ENCODE measurements around the gene FUBP3. TPM values are rescaled to one million over a fixed set of nuclear protein-coding genes. Genes with fewer than 3 reads are reported as not detected.

FUBP3 gene
- total RNA-seq, 4 donors from 2014 or later, result 20.7 to 41.1 (median 36.9) TPM

DNA sequence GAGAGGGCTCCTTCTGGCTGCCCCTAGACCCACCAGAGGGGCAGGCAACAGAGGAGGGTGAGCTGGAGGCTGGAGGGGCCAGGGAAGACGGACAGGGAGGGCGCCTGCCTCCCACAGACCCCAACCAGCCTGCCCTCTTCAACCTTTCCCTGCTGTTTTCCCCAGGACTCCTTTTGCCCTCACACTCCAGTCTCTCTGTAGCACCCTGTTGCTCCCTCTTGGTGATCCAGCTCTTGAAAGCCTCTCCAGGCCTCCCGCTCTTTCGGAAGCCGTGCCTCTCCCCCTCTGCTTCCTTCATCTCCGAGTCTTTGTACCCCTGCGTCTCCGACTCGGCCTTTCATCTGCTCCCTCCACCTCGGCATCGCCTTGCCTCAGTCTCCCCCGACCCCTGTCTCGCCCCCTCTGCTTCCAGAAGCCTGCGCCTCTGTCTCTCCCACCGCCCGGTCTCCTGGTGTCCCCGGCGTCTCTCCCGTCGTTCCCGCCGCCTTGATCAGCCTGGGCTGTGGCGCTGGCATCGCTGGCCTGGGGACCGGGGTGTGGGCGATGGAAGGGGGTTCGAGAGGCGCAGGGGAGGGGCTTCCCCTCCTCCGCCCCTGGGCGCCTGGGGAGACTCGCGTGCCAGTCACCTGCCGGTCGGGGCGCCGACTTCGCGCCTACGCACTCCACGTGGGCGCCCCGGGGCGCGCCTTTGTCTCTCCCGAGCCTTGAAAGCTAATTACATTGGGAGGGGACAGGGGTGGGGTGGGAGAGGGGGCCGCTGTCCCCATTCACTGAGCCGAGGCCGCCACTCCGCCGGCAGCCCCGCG is 79.7 kb downstream of the FUBP3 start:
- DNase-seq, result no peak
- WGBS, 2 donors (ENCODE audit: low coverage in 1 of 2), result 29 to 35% methylated on average over 18 to 40 of the region's 52 CpGs
- Histone ChIP-seq H3K4me3 (no peak overlapping the region), H3K36me3 (no peaks in the 10 kb centered on the region), H3K27ac (no peak overlapping the region), H3K4me1 (peaks cover 9 to 45% (median 34%) of the 10 kb centered on the region in 4 donors), H3K27me3 (peaks cover 99% of the 10 kb centered on the region), H3K9me3 (no peaks in the 10 kb centered on the region)
- intact Hi-C loops (cut with DNase I; ENCODE audit: low total_unique reads), result no loop called here
- TF ChIP-seq EP300 (IDR thresholded peaks at IDR 0.05; ENCODE audit: low read depth) (no peak), POLR2A (IDR thresholded peaks at IDR 0.05) (no peak), POLR2AphosphoS5 (IDR thresholded peaks at IDR 0.05) (no peak)
- TF ChIP-seq, protein P1, sequence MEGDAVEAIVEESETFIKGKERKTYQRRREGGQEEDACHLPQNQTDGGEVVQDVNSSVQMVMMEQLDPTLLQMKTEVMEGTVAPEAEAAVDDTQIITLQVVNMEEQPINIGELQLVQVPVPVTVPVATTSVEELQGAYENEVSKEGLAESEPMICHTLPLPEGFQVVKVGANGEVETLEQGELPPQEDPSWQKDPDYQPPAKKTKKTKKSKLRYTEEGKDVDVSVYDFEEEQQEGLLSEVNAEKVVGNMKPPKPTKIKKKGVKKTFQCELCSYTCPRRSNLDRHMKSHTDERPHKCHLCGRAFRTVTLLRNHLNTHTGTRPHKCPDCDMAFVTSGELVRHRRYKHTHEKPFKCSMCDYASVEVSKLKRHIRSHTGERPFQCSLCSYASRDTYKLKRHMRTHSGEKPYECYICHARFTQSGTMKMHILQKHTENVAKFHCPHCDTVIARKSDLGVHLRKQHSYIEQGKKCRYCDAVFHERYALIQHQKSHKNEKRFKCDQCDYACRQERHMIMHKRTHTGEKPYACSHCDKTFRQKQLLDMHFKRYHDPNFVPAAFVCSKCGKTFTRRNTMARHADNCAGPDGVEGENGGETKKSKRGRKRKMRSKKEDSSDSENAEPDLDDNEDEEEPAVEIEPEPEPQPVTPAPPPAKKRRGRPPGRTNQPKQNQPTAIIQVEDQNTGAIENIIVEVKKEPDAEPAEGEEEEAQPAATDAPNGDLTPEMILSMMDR (IDR thresholded peaks at IDR 0.05), result no peak
- in situ Hi-C loops (cut with MboI; ENCODE audit: low pct_ligation_motif_present in 1 of 4, low pct_unique_long_range_greater_than_20kb in 1 of 4, low sequenced_read_pairs in 3 of 4), result no loop called here

DNA sequence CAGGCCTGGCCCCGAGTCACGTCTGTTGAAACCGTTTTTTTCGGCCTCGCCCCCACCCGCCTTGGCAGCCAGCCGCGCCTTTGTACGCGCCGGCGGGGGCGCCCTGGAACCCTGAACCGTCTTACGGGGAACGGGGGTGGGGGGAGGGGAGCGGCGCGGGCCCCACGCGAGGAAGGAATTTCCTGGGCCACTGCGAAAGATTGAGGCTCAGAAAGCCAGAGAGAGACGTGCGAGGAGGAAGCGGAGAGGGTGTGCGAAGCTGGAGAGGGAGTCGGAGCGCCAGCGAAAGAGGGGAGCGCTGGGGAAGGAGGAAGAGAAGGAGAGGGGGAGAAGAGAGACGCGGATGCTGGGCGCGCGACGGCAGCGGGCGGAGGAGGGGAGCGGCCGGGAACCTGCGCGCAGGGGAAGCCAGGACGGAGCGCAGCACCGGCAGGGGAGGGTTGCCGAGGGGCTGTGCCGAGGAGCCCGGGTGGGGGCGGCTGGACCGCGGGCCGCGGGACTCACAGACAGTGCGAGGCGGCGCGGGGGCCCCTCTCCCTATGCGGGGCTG is 80.4 kb downstream of the FUBP3 start:
- WGBS, 2 donors (ENCODE audit: low coverage in 1 of 2), result 2 to 4% methylated on average over 8 to 53 of the region's 58 CpGs
- DNase-seq, result no peak
- no peak overlapping the region for H3K27ac ChIP-seq
- intact Hi-C loops (cut with DNase I; ENCODE audit: low total_unique reads) (no loop called here), in situ Hi-C loops (cut with MboI; ENCODE audit: low pct_ligation_motif_present in 1 of 4, low pct_unique_long_range_greater_than_20kb in 1 of 4, low sequenced_read_pairs in 3 of 4) (no loop called here)
- H3K36me3 ChIP-seq, result no peaks in the 10 kb centered on the region
- TF ChIP-seq POLR2AphosphoS5 (IDR thresholded peaks at IDR 0.05) (no peak), EP300 (IDR thresholded peaks at IDR 0.05; ENCODE audit: low read depth) (no peak), POLR2A (IDR thresholded peaks at IDR 0.05) (no peak)
- TF ChIP-seq, protein P1 (IDR thresholded peaks at IDR 0.05), result no peak
- peak overlapping the region in 1 of 4 donors; percentile 34 for H3K4me3 ChIP-seq
- H3K4me1 ChIP-seq, result peaks cover 10 to 52% (median 40%) of the 10 kb centered on the region in 4 donors
- H3K27me3 ChIP-seq, result peaks cover 99% of the 10 kb centered on the region
- no peaks in the 10 kb centered on the region for H3K9me3 ChIP-seq

DNA sequence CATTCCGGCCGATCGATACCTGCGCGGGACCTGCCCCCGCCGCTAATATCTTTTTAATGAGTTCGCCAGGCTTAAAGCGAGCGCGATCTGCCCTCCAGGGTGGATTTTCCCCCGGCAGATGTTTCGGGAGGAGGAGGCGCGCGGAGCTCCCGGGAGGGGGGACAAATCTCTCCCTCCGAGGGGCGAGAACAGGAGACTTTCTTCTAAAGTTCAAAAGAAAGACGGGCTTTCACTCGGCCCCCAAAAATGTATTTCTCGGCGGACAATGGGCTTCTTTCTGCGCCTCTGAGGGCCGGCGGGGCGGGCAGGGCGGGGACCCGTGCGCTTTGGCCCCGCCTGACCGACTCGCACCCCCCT is 80.9 kb downstream of the FUBP3 start:
- Histone ChIP-seq H3K27ac (no peak overlapping the region), H3K4me3 (peak overlapping the region in 3 of 4 donors; percentile 5 to 34 (median 14)), H3K27me3 (peaks cover 99% of the 10 kb centered on the region), H3K4me1 (peaks cover 13 to 57% (median 45%) of the 10 kb centered on the region in 4 donors), H3K9me3 (no peaks in the 10 kb centered on the region), H3K36me3 (no peaks in the 10 kb centered on the region)
- intact Hi-C loops (cut with DNase I; ENCODE audit: low total_unique reads) (no loop called here), in situ Hi-C loops (cut with MboI; ENCODE audit: low pct_ligation_motif_present in 1 of 4, low pct_unique_long_range_greater_than_20kb in 1 of 4, low sequenced_read_pairs in 3 of 4) (no loop called here)
- no peak for TF ChIP-seq EP300 (IDR thresholded peaks at IDR 0.05; ENCODE audit: low read depth)
- TF ChIP-seq, protein P1 (IDR thresholded peaks at IDR 0.05), result no peak
- no peak for TF ChIP-seq POLR2A (IDR thresholded peaks at IDR 0.05)
- TF ChIP-seq POLR2AphosphoS5 (IDR thresholded peaks at IDR 0.05), result no peak
- WGBS, 2 donors (ENCODE audit: low coverage in 1 of 2), result 7% methylated on average over 17 of the region's 33 CpGs; no CpG with 5 or more reads in 1 of the 2 donors
- no peak for DNase-seq

DNA sequence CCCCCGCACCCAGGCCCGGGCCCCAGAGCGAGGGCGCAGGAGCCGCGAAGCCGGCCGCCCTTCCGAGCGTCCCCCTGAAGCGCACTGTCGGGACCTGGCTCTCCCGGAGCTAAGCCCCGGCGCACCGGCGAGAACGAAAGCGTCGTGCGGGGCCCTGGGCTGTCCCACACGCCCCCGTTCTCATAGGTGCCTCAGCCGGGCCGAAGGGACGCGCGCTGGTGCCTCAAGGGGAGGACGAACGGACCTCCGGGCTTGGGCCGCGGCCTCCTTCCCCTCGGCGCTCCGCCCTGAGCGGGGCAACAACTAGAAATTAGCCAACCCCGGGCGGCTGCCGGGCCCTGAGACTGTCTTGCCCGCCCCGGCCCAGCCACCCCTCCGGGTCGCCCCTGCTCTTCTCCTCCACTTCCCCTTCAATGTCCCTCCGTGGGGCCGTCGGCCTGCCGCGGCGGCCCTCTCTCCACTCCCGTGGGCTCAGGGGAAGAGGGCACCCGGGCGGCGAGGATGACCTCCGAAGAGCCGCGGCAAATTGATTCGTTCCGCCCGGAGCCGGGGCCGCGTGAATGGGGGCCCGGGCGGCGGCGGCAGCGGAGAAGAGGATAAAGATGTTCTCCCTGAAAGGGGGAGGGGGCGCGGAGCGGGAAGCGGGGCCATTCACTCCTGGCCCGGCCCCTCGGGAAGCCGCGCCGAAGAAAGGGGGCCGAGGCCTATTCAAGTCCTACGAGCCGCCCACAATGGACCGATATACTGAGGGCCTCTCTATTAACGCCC is 81.5 kb downstream of the FUBP3 start:
- no peaks in the 10 kb centered on the region for H3K36me3 ChIP-seq
- in situ Hi-C loops (cut with MboI; ENCODE audit: low pct_ligation_motif_present in 1 of 4, low pct_unique_long_range_greater_than_20kb in 1 of 4, low sequenced_read_pairs in 3 of 4) (no loop called here), intact Hi-C loops (cut with DNase I; ENCODE audit: low total_unique reads) (no loop called here)
- WGBS, 2 donors (ENCODE audit: low coverage in 1 of 2), result 8 to 10% methylated on average over 5 to 64 of the region's 82 CpGs
- no peak overlapping the region for H3K27ac ChIP-seq
- H3K4me3 ChIP-seq, result peak overlapping the region in 3 of 4 donors; percentile 5 to 34 (median 14)
- peaks cover 100% of the 10 kb centered on the region for H3K27me3 ChIP-seq
- no peaks in the 10 kb centered on the region for H3K9me3 ChIP-seq
- H3K4me1 ChIP-seq, result peaks cover 18 to 63% (median 50%) of the 10 kb centered on the region in 4 donors
- DNase-seq, result no peak
- TF ChIP-seq, protein P1 (IDR thresholded peaks at IDR 0.05), result no peak
- TF ChIP-seq POLR2A (IDR thresholded peaks at IDR 0.05) (no peak), POLR2AphosphoS5 (IDR thresholded peaks at IDR 0.05) (no peak), EP300 (IDR thresholded peaks at IDR 0.05; ENCODE audit: low read depth) (no peak)
